Uterus (tissue), 4 donors: ENCODE measurements around the gene AASS. TPM values are rescaled to one million over a fixed set of nuclear protein-coding genes. Genes with fewer than 3 reads are reported as not detected.

Source experiments
- DNase-seq, 2 donors: peaks; one replicate each; pipeline ENCODE4 v3.0.0-alpha.2; 2019 to 2020
- H3K27ac ChIP-seq, 2 donors: fragments of 200-600 bp; sonication (generic); 1 replicate in 1 of 2; 2 replicates in 1 of 2; pipeline ENCODE4 v1.5.1; 2016 to 2018
- H3K27me3 ChIP-seq, 2 donors: fragments of 200-600 bp; sonication (generic); one replicate each; pipeline ENCODE4 v1.5.1; 2018 to 2019; ENCODE audit warnings: control low read depth in 1 of 2
- H3K36me3 ChIP-seq, 2 donors: fragments of 200-600 bp; sonication (generic); one replicate each; pipeline ENCODE4 v1.5.1; 2019; ENCODE audit warnings: control low read depth in 1 of 2
- H3K4me1 ChIP-seq, 2 donors: fragments of 200-600 bp; sonication (generic); one replicate each; pipeline ENCODE4 v1.5.1; 2018 to 2019; ENCODE audit warnings: control low read depth in 1 of 2
- H3K4me3 ChIP-seq, 2 donors: fragments of 200-600 bp; sonication (generic); 1 replicate in 1 of 2; 2 replicates in 1 of 2; pipeline ENCODE4 v1.5.1; 2018 to 2019; ENCODE audit warnings: mild to moderate bottlenecking in 1 of 2
- H3K9me3 ChIP-seq, 2 donors: fragments of 200-600 bp; sonication (generic); one replicate each; pipeline ENCODE4 v1.5.1; 2019; ENCODE audit warnings: control low read depth in 1 of 2
- POLR2A ChIP-seq, 2 donors: fragments of 450-650 bp; IDR thresholded peaks; one replicate each; pipeline ENCODE4 v1.6.1; 2016; ENCODE audit warnings: antibody characterized with exemption in 2 of 2, mild to moderate bottlenecking in 1 of 2, moderate library complexity in 1 of 2
- intact Hi-C: fragments of 100-400 bp; cut with DNase I; formaldehyde crosslinking; loops from one replicate; pipeline ENCODE4 v1.15.1; 2023; ENCODE audit warnings: low total_unique reads
- total RNA-seq, 4 donors: library from RNA; depleted of rRNA in 3 of 4; stranded (reverse); fragments of >200 nt in 3 of 4; gene quantifications; one replicate each; pipeline versions ENCODE4 v1.1.0 to v1.2.4, GENCODE V29; 2014 to 2023
- TF ChIP-seq, protein P1 (sequence below), 4 experiments: fragments of 200-600 bp in 2 of 4; fragments of 450-650 bp in 2 of 4; sonication (generic) in 2 of 4; IDR thresholded peaks; one replicate each; pipeline ENCODE4 v1.5.1; 2016 to 2019; ENCODE audit warnings: antibody characterized with exemption in 4 of 4, mild to moderate bottlenecking in 2 of 4, moderate library complexity in 1 of 4
- donor health status: DM: yes; HTN: yes; CAD: no.

The AASS gene
- total RNA-seq, 4 donors from 2014 or later = 37.9 to 82.0 (median 63.8) TPM

DNA sequence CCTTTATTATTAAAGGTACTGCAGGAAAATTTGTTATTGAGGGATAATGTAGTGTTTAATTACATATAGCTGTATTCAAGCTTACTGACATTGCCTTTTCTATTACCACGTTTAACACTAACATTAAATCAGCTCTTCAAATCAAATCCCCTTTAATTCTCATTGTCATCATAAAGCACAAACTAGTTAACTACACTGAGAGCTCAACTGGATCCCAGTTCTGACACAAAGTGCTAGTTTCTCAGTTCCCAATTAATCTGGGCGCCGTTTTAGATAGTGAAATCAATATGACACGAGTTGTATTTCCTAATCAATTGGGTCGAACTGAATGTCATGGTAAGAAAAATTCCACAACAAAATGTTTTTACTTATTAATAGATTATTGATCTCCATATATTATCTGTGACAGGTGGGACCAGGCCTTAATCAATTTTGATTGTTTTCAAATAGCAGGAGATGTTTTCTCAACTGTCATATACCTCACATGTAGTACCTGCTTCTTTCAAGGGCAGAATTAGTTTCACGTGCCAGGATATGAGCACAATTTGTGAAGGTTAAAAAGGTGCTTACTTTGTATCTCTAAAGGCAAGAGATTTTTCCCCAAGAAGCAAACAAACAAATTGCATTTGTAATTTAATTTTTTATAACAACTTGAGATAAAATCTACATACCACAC lies 71.0 kb downstream of the AASS start:
- Histone ChIP-seq H3K4me3 (no peak overlapping the region), H3K36me3 (no peaks in the 10 kb centered on the region), H3K9me3 (no peaks in the 10 kb centered on the region), H3K27me3 (no peaks in the 10 kb centered on the region), H3K27ac (no peak overlapping the region), H3K4me1 (no peaks in the 10 kb centered on the region)
- no peak for TF ChIP-seq POLR2A (IDR thresholded peaks at IDR 0.05)
- TF ChIP-seq, protein P1, sequence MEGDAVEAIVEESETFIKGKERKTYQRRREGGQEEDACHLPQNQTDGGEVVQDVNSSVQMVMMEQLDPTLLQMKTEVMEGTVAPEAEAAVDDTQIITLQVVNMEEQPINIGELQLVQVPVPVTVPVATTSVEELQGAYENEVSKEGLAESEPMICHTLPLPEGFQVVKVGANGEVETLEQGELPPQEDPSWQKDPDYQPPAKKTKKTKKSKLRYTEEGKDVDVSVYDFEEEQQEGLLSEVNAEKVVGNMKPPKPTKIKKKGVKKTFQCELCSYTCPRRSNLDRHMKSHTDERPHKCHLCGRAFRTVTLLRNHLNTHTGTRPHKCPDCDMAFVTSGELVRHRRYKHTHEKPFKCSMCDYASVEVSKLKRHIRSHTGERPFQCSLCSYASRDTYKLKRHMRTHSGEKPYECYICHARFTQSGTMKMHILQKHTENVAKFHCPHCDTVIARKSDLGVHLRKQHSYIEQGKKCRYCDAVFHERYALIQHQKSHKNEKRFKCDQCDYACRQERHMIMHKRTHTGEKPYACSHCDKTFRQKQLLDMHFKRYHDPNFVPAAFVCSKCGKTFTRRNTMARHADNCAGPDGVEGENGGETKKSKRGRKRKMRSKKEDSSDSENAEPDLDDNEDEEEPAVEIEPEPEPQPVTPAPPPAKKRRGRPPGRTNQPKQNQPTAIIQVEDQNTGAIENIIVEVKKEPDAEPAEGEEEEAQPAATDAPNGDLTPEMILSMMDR (IDR thresholded peaks at IDR 0.05) = no peak
- DNase-seq = no peak
- intact Hi-C loops = no loop called here

GRCh38 chr7:122072272-122072671 lies 71.8 kb downstream of the AASS start:
- Histone ChIP-seq H3K4me3 (no peak overlapping the region), H3K27me3 (no peaks in the 10 kb centered on the region), H3K36me3 (no peaks in the 10 kb centered on the region), H3K4me1 (no peaks in the 10 kb centered on the region), H3K27ac (no peak overlapping the region), H3K9me3 (no peaks in the 10 kb centered on the region)
- no peak for DNase-seq
- TF ChIP-seq POLR2A (IDR thresholded peaks at IDR 0.05) = no peak
- TF ChIP-seq, protein P1 (IDR thresholded peaks at IDR 0.05) = no peak
- intact Hi-C loops = no loop called here

DNA sequence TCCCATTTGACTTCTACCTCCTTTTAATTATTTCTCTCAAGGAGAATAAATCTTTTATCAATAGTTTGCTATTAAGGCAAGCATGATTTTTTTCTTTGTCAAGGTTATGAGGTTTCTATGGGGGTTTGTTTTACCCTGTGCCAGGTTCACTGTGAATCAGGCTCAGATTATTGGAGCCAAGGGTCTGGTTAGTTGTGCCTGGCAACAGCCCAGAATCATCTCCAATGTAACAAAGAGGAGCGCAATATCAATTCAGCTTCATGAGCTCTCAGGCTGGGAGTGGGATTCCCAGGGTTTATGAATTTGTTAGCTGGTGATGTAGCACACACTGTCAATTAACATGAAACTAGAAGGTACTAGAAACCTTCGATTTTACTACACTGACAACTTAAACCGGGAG lies 73.2 kb downstream of the AASS start:
- H3K27ac ChIP-seq = no peak overlapping the region
- intact Hi-C loops = no loop called here

GRCh38 chr7:122070062-122070461 lies 74.0 kb downstream of the AASS start:
- TF ChIP-seq, protein P1 (IDR thresholded peaks at IDR 0.05) = no peak
- no peak for TF ChIP-seq POLR2A (IDR thresholded peaks at IDR 0.05)
- H3K27ac ChIP-seq = no peak overlapping the region
- no peaks in the 10 kb centered on the region for H3K9me3 ChIP-seq
- H3K4me3 ChIP-seq = no peak overlapping the region
- no peaks in the 10 kb centered on the region for H3K27me3 ChIP-seq
- intact Hi-C loops = no loop called here
- no peak for DNase-seq
- H3K4me1 ChIP-seq = no peaks in the 10 kb centered on the region
- H3K36me3 ChIP-seq = no peaks in the 10 kb centered on the region

More for the DNA sequence above, 73.2 kb downstream of the AASS start:
- Histone ChIP-seq H3K27me3 (no peaks in the 10 kb centered on the region), H3K9me3 (no peaks in the 10 kb centered on the region), H3K36me3 (no peaks in the 10 kb centered on the region), H3K4me1 (no peaks in the 10 kb centered on the region), H3K4me3 (no peak overlapping the region)
- DNase-seq = no peak
- TF ChIP-seq, protein P1 (IDR thresholded peaks at IDR 0.05) = no peak
- no peak for TF ChIP-seq POLR2A (IDR thresholded peaks at IDR 0.05)

DNA sequence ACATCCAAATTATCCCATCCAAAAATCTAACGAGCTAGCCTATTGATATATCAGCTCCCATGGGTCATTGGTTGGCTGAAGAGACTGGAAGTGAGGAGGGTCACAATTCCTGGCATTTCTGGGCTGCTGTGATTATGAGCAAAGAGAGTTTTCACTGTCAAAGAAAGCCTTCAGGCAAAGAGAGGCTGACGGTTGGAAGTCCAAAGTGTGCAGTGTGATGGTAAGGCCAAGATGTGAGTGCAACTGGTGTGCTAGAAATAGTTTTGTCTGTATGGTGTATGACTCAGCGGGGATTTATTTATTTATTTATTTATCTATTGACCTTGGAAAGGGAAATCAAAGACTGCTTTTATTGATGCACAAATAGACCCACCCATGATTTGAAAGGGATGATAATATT lies 75.0 kb downstream of the AASS start:
- DNase-seq = no peak
- Histone ChIP-seq H3K27ac (no peak overlapping the region), H3K27me3 (no peaks in the 10 kb centered on the region), H3K36me3 (no peaks in the 10 kb centered on the region), H3K4me3 (no peak overlapping the region), H3K4me1 (no peaks in the 10 kb centered on the region), H3K9me3 (no peaks in the 10 kb centered on the region)
- TF ChIP-seq, protein P1 (IDR thresholded peaks at IDR 0.05) = no peak
- no peak for TF ChIP-seq POLR2A (IDR thresholded peaks at IDR 0.05)
- intact Hi-C loops = no loop called here
